Activated CD8-positive, alpha-beta memory T cell treated with anti-CD3 and anti-CD28 coated beads for 36 hours (primary cell): ENCODE measurements around the gene TNS3. TPM values are rescaled to one million over a fixed set of nuclear protein-coding genes. Genes with fewer than 3 reads are reported as not detected.

Experiments
- CTCF ChIA-PET: fragments of 350-600 bp; sonication (Branson Sonifier 250); formaldehyde crosslinking; loops from one replicate; lab custom pipeline; 2021; ENCODE audit warnings: antibody characterized with exemption; lab: Charles Lee
- POLR2A ChIA-PET: fragments of 350-600 bp; sonication (Branson Sonifier 250); formaldehyde crosslinking; loops from one replicate; lab custom pipeline; 2021; ENCODE audit warnings: antibody characterized with exemption; lab: Charles Lee
- total RNA-seq, 2 experiments: library from RNA; stranded (reverse); gene quantifications; one replicate each; pipeline ENCODE4 v1.2.3, GENCODE V29; 2021

TNS3 gene
- total RNA-seq, 2 experiments from 2014 or later = 1.4 to 2.0 TPM

DNA sequence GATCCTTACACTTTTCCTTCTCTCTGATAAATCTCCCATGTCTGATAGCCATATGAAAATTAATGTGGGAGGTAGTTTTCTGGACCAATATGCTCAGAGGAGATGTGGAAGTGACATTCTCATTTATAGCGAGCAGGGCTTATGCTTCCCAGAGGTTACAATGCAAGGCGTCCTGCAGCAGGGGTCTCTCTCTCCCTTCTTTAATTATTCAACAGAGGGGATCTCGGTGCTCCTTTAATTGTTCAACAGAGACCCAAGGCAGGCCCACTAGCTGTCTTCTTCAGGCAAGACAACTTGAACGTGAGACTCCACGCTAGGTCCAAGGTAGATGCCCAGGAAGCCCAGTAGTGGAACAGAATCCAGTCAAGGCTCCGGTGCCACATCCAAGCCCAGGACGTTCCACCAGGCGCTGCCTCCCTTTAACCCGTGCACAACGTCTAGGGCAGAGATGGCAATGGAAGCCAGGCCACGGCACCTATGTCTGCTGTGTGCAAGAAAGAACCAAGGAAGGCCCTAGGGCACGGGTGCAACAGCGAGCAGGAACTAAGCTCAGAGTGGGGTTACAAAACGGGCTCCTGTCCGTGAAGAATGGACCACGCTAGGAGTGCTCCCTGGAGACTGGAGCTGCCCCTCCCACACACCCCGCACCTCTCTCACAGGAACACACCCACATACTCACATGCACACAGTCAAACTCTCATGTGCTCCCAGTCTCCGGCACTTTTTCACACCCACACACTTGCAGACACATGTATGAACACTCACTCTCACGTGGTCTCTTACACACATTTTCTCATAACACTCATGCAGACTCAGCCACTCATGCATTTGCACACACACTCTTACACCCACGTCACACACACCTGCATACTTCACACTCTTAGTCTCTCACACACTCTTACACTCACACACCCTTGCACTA, 230.4 kb downstream of the TNS3 start:
- POLR2A ChIA-PET = no interaction called here
- CTCF ChIA-PET = no interaction called here

DNA sequence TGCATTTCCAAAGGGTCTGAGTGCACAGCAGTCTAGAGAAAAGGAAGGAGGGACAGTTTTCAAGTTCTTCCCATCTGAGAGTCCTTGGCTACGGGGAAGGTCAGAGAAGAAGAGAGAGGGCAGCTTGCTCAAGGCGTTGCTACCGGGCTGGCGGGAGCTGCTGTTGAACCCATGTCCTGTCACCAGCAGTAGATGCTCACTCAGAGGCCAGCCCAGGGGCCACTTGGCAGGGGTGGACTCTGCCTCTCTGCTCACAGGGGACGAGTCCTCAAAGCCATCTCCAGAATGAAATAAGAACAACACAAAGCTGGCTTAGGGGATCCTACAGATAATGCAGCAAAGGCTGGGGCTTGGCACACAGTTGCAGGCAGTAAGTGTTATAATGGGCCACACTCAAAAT, 231.5 kb downstream of the TNS3 start:
- CTCF ChIA-PET = no interaction called here
- POLR2A ChIA-PET = no interaction called here

DNA sequence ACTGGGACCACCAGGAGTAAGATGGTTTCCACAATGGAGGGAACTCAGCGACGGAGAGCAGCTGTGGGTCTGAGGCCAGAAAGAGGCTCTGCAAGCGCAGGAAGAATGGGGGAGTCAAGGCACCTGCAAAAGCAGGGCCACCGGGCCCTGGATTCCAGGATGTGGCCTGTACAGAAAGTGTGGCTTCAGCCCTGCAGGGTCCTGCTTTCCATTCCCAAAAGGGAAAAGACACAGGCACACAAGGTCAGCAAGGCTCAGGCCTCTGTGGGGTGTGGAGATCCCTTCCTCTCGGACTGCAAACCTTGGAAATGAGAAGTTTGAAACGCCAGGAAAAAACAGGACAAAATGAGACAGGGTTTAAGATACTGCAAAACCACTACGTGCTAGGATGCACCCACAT, 232.5 kb downstream of the TNS3 start:
- CTCF ChIA-PET = no interaction called here
- POLR2A ChIA-PET = no interaction called here

DNA sequence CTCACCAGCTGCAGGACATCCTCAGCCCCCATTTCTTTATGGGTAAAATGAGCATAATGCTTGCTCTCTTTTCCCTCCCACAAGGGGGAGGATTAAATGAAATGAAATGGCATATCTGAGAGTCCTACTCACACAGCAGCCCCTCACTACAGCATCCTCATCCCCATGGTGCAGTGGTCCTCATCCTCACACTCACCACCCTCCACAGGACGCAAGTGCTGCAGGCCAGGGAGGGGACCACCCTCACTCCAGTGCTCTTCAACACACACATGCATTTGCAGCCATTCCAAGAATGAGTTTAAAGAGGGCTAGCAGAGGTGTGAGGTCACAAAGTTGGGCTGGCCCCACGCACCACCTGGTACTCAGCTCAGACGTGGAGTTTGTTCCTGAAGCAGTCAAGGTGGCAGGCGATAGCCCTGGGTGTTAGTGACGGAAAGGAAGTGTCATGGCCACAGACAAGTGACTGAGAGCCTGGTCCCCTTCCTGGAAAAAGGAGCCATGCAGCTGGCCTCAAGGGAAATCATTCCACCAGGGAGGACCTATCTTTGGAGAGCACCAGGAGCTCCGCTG, 234.0 kb downstream of the TNS3 start:
- CTCF ChIA-PET = no interaction called here
- POLR2A ChIA-PET = no interaction called here

DNA sequence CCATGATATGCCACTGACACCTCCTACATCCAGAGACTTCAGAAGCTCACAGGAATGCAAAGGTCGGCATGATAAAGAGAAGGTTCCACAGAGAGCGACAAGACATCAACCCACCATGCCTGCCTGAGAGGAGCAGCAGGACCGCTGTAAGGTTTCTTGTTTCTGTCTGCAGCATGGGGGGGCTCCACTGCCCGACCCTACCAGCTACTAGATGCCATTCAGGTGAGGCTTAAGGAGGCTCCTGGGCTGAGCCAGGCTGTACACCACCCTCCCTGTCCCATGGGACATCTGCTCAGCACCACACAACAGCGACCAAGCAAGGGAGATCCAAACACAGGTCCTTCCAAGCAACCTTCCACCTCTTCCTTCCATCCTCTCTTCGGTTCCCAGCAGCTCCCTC, 234.6 kb downstream of the TNS3 start:
- CTCF ChIA-PET = no interaction called here
- POLR2A ChIA-PET = no interaction called here

DNA sequence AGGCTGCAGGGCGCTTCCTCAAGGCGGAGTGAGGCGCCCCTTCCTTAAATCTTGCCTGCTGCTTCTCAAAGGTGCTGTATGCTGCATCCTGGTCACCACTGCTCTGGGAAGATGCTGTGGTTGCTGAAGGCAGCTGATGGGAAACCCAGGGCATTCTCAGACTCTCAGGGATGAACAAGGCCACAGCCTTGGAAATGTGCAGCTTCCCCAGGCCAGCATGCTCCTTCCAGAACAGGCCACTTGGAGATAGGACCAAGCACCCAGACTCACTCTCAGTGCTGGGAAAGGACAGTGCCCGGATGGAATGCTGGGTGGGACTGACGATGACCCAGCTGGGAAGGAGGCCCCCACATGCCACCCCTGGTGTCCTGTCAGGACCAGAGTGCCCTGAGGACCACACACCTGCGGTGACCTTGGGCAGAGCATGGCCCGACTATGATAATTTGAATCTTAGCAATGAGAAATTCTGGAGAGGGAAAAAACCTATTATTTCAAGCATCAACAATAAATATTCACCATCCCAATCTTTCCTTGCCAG, 235.5 kb downstream of the TNS3 start:
- ChIA-PET CTCF (no interaction called here), POLR2A (no interaction called here)

DNA sequence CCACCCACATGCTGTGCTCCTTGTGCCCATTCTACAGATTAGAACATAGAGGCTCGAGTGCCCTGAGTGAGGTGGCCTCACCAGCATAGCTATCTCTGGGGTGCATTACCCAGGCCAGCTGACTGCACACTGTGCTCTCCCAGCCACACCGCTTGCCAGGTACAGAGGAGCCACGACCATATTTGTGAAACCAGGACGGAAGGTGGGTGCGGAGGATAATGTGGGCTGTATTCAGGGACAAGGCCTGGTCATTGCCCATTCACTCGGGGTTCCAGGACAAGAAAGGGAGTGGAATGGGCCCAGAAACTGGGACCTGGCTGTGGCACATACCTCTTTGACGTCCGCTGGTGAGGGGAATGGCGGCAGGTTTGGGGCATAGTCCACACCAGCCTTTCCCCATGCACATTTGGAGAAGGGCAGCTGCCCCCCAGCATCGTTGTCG, 236.0 kb downstream of the TNS3 start:
- CTCF ChIA-PET = no interaction called here

DNA sequence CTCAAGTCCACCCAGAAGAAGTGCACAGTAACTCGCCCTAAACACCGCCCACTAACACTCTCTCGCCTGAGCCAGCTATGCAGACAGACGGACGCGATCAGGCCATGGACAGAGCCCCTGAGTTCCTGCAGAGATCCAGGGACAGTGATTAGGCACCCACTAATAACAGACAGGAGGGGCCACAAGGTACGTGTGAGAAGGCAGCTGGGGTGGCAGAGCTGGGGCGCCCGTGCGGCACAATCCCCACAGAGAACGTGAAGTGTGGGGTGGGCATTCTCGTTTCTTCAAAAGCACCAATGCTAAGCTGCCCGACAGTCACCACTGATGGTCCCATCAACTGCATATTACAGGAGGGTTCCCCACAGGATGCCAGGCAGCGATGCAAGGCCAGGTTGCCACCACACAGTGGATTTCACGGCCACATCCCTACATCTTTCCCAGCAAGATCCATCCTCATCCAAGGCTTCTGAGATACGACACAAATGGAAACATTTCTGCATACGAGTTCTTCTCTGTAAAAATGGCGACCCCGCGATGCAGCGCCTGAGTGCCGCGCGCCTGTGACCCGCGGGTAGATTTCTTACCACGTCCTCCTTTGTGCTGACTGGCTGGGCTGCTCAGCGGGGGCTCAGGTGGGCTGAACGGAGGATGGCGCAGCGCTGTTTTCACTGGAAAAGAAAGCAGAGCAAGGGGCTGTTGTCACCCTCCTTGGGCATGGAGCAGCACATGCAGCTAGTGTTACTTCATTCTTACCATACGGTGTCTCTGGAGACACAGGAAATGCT, 237.5 kb downstream of the TNS3 start:
- ChIA-PET CTCF (no interaction called here), POLR2A (no interaction called here)

More for the DNA sequence above, 236.0 kb downstream of the TNS3 start:
- POLR2A ChIA-PET = no interaction called here

DNA sequence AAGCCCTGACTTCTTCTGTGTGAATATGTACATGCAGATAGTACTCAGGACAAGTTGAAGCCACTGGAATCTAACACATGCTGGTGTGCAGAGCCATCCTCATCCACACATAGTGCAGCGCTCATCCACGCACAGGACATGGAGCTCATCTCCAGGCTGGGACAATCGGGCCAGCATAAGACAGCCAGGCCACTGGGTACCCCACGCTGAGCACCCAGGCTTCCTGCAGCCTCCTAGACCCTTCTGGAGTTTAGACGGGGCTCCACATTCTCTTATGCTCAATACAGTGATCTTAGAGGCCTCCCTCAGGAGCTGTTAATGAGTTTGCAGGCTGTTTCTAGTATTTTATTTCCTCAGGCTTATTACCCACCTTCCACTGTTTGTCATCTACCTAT, 238.9 kb downstream of the TNS3 start:
- POLR2A ChIA-PET = no interaction called here
- CTCF ChIA-PET = no interaction called here

DNA sequence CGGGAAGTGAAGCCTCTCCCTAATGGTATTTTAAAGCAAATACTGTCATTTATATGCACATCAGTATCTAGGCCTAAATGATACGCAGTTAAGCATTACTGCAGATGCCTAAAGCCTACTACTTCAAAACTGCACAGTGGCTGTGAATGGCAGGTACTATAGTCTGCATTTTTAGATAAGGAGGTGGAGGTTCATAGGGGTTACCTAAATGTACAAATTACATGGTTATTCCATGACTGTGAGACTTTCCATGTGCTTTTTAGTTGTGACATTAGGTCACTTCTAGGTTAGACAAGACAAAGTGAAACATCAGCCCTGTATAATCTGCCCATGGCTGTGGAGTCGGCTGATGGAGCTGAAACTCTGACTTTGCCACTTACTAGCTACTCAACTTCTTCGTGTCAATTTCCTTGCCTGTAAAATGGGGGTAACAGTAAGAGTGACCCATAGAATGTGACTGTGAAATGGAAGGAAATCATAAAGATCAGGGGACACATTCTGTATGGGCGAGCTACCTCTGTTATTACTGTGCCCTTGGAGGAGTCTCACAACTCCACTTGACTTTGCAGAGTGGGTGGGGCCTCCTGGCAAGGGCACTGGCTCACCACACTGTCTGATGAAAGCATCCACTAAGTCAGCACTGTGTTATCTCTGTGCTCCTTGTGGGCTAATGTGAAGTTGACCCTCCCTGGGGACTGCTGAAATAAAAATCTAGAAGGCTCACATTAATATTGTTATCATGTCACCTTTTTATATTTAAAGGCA, 239.4 kb downstream of the TNS3 start:
- CTCF ChIA-PET = no interaction called here
- POLR2A ChIA-PET = no interaction called here

DNA sequence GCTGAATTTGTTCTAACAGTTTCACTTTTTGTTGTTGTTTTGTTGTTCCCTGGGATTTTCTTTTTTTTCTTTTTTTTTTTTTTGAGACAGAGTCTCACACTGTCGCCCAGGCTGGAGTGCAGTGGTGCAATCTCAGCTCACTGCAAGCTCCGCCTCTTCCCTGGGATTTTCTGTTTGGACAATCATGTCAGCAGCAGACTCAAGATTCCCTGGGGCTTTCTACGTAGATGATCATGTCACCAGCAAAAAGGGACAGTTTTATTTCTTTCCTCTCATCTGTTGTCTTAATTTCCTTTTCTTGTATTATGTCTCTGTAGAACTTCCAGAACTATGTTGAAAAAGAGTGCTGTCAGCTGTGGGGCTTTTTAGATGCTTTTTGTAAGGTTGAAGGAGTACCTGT, 241.4 kb downstream of the TNS3 start:
- ChIA-PET CTCF (no interaction called here), POLR2A (no interaction called here)

DNA sequence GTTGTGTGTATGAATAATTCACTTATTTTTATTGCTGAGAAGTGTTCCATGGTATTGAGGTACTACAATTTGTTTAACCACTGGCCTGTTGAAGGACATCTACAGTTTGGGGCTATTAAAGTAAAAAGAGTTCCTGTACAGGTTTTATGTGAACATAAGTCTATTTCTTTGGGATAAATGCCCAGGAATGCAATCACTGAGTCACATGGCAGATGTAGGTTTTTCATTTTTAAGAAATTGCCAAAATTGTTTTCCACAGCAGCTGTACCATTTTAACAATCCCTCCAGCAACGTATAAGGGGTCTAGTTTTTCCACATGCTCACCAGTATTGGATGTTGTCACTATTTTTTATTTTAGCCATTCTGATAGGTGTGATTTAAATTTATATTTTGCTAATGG, 243.9 kb downstream of the TNS3 start:
- CTCF ChIA-PET = no interaction called here

DNA sequence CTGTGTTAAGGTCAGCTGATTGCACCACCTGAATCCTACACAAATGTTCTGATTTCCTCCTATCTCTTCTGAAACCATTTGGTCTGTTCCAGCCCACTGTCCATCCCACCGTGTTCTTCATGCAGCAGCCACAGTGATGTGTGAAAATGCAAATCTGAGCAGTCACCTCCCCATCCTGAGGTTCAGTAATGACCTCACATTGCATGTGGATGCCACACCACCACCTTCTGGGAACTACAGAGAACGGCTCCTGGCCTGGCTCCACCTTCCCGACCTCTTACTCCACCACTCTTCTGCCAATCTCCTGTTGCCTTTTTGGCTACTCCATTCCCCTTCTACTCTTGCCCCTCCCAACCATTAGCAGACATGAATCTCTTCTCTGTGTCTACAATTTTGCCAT, 244.4 kb downstream of the TNS3 start:
- POLR2A ChIA-PET = no interaction called here
- CTCF ChIA-PET = no interaction called here

More for the DNA sequence above, 243.9 kb downstream of the TNS3 start:
- POLR2A ChIA-PET = no interaction called here

DNA sequence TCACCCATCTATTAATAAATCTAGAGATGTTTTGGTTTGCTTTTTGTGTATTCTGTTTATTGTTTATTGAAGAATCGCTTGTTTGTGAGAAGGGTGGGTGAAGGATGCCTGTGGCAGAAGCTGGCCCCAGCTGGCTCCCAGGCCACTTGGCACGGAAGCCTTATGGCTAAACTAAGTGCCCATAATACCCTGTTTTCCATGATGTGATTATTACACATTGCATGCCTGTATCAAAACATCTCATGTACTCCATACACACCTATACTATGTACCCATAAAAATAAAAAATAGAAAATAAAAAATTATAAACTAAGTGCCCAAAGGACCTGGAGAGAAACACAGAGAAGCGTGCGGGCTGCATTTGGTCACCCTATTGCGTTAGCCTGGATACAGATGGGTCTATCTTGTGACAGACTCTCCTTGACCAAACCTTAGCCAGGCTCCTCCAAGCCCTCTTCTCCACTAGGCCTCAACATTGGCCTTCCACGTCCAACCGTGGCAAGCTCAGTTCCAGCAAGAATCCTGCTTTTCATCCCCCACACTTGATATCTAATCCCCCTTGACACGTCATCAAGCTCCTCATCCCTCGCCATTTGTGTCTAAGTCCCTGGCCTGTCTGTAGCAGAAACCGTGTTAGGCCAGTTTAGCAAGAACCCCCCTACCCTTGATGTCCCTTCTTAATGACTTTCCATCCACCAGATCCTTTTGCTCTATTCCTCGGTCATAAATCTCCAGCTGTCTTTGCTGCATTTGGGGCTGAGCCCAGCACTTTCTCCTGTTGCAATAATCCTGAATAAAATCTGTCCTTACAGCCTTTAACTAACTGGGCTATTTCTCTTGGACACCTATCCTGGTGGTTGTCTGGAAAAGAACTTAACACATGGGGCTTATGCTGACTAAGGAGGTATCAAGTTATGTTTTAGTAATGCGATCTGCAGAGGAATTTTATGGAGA, 245.2 kb downstream of the TNS3 start:
- POLR2A ChIA-PET = no interaction called here

DNA sequence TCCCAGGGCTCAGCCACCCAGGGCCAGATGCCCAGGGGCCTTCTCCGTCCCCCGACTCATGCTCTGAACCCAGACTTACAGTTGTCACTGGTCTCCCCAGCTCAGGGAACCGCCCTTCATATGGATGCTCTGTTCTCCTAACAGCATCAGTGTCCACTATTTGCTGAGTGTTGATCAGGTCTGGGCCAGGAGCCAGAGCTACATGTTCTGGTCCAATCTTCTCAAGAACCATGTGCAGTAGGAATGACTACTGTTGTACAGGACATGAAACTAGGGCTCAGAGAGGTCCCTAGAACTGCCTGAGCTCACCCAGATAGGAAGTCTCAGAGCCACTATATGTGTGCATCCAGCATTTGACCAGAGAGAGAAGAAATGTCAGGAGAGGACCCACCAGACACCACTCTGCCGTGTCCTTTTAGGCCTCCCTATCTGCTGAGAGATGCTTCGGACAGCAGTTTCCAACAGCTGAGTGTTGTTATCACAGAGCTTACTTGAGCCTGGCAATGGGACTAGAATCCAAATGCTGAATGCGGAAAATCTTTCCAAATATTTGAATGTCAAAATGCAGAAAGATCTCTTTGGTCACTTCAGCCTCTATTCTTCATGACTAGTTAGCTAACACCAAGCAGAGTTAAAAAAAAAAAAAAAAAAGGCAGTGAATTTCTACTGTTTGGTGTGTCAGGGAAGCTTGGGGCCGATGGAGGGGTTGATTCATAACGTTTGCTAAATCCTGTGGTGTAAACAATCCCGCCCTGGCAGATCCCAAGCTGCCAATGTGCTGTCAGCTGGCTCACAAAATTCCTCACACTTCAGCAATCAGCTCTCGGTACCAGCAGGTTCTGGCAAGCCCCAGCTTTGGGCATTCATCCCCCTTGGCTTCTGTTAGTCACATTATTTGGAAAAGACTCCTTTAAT, 246.1 kb downstream of the TNS3 start:
- POLR2A ChIA-PET = no interaction called here
- CTCF ChIA-PET = no interaction called here

More for the DNA sequence above, 245.2 kb downstream of the TNS3 start:
- CTCF ChIA-PET = no interaction called here

DNA sequence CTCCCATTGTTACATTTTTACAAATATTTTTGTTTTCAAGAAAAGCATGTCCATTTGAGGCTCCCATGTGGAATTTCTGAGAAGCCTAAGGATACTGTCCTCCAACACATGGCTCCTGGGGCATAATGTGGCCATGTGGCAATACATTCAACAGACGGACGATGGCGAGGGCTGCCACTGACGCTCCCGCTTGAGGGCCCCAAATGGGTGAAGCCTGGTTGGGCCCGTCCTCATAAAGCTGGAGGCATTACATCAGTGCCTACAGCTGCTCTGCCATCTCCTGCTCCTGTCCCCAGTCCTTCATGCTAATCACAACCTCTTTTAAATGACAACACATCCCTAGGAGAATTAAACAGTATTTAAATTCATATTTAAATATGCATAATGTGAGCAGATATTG, 246.8 kb downstream of the TNS3 start:
- ChIA-PET POLR2A (no interaction called here), CTCF (no interaction called here)

DNA sequence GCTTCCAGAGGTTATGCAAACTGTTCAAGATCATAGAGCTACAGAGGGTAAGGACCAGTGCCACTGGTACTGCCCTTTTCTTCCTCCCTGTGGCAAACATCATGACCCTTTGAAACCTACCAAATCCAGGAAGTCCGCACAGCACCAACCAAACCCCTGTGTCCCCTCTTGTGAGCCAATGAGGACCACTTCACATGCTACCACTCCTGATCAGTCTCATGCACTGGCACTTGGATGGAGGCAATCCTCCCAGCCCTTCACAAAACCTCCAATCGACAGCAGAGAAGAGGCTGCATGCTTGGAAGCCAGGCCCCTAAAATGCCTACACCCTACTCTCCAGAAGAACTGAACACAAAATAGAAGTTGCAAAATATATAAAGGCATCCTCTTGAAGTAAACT, 248.0 kb downstream of the TNS3 start:
- ChIA-PET CTCF (no interaction called here), POLR2A (interaction anchor here (0.6 kb wide), 1 partner anchor 35 kb away, joined by 3 read pairs; no protein-coding TSS in a partner anchor)
